Measurements from ENCODE around the gene CHST11. TPM values are rescaled to one million over a fixed set of nuclear protein-coding genes. Genes with fewer than 3 reads are reported as not detected.

Gene CHST11
- total and polyA plus RNA-seq, 7 donors, result 0.60 to 22.8 (median 10.0) TPM

DNA sequence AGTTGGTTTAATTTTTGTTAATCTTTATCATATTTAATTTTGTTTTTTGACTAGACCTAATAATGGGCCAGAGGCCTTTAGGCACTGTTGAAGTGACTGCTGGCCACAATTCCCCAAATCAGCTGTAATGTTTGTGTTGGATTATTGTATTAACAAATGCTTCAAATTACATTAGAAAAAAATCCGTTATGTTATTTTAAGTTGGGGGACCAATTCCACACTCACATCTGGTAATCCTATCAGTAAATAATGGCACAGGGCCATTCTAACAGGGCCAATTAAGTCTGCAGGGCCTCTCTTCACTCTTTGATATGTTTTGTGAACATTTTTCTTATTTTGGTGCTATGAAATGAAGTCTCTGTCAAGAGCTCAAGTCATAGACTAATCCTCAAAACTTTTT is 39.6 kb downstream of the CHST11 start:
- Histone ChIP-seq H3K4me1 (peaks cover 0 to 22% (median 12%) of the 10 kb centered on the region in 4 donors), H3K4me3 (no peak overlapping the region), H3K9me3 (no peaks in the 10 kb centered on the region), H3K27me3 (no peaks in the 10 kb centered on the region), H3K36me3 (no peaks in the 10 kb centered on the region), H3K27ac (no peak overlapping the region)
- 41 to 66% methylated on average over 1 of the region's 1 CpG for WGBS, 2 donors
- intact Hi-C loops (cut with DNase I), result no loop called here
- no peak for TF ChIP-seq POLR2AphosphoS5 (IDR thresholded peaks at IDR 0.05)
- TF ChIP-seq POLR2A (IDR thresholded peaks at IDR 0.05), result no peak
- TF ChIP-seq, protein P1, sequence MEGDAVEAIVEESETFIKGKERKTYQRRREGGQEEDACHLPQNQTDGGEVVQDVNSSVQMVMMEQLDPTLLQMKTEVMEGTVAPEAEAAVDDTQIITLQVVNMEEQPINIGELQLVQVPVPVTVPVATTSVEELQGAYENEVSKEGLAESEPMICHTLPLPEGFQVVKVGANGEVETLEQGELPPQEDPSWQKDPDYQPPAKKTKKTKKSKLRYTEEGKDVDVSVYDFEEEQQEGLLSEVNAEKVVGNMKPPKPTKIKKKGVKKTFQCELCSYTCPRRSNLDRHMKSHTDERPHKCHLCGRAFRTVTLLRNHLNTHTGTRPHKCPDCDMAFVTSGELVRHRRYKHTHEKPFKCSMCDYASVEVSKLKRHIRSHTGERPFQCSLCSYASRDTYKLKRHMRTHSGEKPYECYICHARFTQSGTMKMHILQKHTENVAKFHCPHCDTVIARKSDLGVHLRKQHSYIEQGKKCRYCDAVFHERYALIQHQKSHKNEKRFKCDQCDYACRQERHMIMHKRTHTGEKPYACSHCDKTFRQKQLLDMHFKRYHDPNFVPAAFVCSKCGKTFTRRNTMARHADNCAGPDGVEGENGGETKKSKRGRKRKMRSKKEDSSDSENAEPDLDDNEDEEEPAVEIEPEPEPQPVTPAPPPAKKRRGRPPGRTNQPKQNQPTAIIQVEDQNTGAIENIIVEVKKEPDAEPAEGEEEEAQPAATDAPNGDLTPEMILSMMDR (IDR thresholded peaks at IDR 0.05), result no peak
- TF ChIP-seq EP300 (IDR thresholded peaks at IDR 0.05), result no peak
- no peak for DNase-seq

DNA sequence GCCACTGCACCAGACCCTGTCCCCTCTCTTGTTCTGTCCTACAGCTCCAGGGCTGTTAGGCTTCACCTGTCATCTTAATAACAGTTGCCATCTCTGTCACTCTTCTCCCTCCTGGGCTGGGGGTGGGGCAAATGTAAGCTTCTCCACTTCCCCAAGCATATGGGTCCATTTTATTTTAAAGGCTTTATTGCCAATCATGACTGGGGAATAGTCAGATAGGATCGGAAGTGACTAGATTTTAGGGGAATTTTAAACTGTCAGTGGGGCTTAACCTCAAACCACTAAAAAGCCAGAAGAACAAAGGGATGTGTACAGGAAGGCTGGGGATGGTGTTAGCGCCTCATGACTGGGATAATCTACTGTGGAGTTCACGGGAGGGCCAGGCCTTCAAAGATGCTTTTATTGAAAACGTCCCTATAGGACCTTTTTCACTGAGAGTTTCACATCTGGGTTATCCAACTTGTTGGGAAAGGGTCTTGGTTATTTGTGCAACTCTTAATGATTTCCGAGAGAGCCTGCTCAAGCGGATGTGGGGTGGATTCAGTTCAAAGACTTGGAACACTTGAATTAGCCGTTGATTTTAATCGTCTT is 41.6 kb downstream of the CHST11 start:
- WGBS, 2 donors, result 73 to 84% methylated on average over 8 of the region's 8 CpGs
- H3K27ac ChIP-seq, result no peak overlapping the region
- H3K27me3 ChIP-seq, result no peaks in the 10 kb centered on the region
- no peaks in the 10 kb centered on the region for H3K36me3 ChIP-seq
- no peaks in the 10 kb centered on the region for H3K9me3 ChIP-seq
- DNase-seq, result no peak
- no peak for TF ChIP-seq POLR2A (IDR thresholded peaks at IDR 0.05)
- TF ChIP-seq EP300 (IDR thresholded peaks at IDR 0.05), result no peak
- no peak for TF ChIP-seq POLR2AphosphoS5 (IDR thresholded peaks at IDR 0.05)
- TF ChIP-seq, protein P1 (IDR thresholded peaks at IDR 0.05), result no peak
- H3K4me1 ChIP-seq, result peaks cover 0 to 22% (median 12%) of the 10 kb centered on the region in 4 donors
- intact Hi-C loops (cut with DNase I), result no loop called here
- H3K4me3 ChIP-seq, result no peak overlapping the region

DNA sequence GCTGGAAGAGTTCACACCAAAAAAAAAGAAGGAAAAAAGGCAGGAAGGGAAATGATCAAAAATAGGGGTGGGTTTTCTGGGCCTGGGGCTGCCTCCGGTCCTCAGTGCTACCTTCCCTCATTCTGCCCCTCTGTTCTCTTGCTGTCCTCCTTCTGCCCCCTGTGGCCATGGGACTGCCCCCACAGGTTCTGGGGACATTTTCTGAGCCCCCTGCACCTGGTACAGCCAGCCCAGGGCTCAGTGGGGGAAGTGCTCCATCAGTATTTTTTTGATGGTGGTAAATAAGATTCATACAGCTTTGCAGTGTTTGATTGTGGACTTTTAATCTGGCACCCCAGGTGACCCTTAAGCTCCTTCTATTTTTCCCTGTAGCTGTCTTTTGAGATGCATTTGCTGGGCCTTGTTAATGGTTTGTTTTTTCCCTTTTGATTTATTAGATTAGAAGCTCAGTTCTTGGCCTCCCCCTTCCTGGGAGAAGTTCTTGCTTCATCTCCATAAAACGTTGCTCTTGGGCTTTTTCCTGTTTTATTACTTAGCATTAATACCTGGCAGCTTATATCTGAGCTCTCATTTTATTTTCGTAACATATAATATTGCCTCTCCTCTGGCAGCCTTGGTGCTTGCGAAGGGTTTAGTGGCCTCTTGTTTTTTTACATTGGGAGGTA is 43.1 kb downstream of the CHST11 start:
- WGBS, 2 donors, result 70 to 75% methylated on average over 4 of the region's 4 CpGs
- no peaks in the 10 kb centered on the region for H3K36me3 ChIP-seq
- peak in 2 of 4 donors; percentile 12 to 22 for TF ChIP-seq POLR2AphosphoS5 (IDR thresholded peaks at IDR 0.05)
- TF ChIP-seq EP300 (IDR thresholded peaks at IDR 0.05), result no peak
- no peak overlapping the region for H3K27ac ChIP-seq
- intact Hi-C loops (cut with DNase I), result no loop called here
- H3K4me1 ChIP-seq, result peaks cover 0 to 22% (median 12%) of the 10 kb centered on the region in 4 donors
- no peak for DNase-seq
- no peak overlapping the region for H3K4me3 ChIP-seq
- H3K27me3 ChIP-seq, result no peaks in the 10 kb centered on the region
- H3K9me3 ChIP-seq, result no peaks in the 10 kb centered on the region

DNA sequence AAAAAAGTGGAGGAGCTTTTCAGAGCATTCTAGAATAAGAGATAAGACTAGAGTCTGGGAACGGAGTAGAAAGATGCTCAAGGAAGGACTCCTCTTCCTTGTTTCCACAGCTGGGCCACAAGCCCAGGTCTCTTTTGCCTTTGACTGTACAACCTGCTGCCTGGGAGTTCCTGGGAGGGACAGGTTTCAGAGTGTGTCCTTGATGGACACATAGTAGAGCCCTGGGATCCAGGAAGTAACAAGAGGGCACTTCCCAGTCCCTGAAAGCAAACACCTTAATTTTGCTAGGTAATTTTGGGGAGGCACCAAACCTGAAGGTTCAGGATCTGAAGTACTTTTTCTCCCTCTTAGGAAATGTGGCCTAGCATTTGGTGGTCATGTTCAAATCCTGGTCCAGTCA is 44.4 kb downstream of the CHST11 start:
- Histone ChIP-seq H3K27ac (no peak overlapping the region), H3K4me3 (no peak overlapping the region), H3K36me3 (no peaks in the 10 kb centered on the region), H3K9me3 (no peaks in the 10 kb centered on the region), H3K4me1 (peaks cover 0 to 27% (median 10%) of the 10 kb centered on the region in 4 donors), H3K27me3 (no peaks in the 10 kb centered on the region)
- intact Hi-C loops (cut with DNase I), result no loop called here
- WGBS, 2 donors, result 59 to 88% methylated on average over 1 of the region's 1 CpG
- TF ChIP-seq POLR2AphosphoS5 (IDR thresholded peaks at IDR 0.05), result no peak
- no peak for TF ChIP-seq POLR2A (IDR thresholded peaks at IDR 0.05)
- TF ChIP-seq EP300 (IDR thresholded peaks at IDR 0.05), result no peak
- TF ChIP-seq, protein P1 (IDR thresholded peaks at IDR 0.05), result no peak
- DNase-seq, result no peak

DNA sequence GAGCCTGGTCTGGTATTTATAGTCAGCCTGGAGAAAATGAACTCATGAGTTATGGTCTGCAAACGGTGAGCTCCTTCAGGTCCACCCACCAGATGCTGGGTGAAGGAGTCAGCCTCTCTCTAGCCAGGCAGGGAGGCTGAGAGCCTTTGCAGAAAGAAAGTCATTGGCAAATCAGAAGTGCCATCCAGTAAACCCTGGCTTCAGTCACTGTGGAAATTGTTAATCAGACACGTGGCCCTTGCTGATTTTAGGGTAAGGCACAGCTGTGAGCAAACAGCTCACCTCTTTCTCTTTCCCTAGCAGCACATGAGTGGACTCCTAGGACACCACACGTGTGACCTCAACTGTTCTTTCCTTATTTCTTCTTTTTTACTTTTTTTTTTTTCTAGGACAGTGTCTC is 44.9 kb downstream of the CHST11 start:
- H3K27ac ChIP-seq, result no peak overlapping the region
- no peak for DNase-seq
- intact Hi-C loops (cut with DNase I), result no loop called here
- no peaks in the 10 kb centered on the region for H3K9me3 ChIP-seq
- H3K4me1 ChIP-seq, result peaks cover 0 to 32% (median 10%) of the 10 kb centered on the region in 4 donors
- H3K36me3 ChIP-seq, result no peaks in the 10 kb centered on the region
- no peak overlapping the region for H3K4me3 ChIP-seq
- TF ChIP-seq, protein P1 (IDR thresholded peaks at IDR 0.05), result no peak
- TF ChIP-seq POLR2A (IDR thresholded peaks at IDR 0.05), result no peak
- TF ChIP-seq POLR2AphosphoS5 (IDR thresholded peaks at IDR 0.05), result no peak
- no peak for TF ChIP-seq EP300 (IDR thresholded peaks at IDR 0.05)
- H3K27me3 ChIP-seq, result no peaks in the 10 kb centered on the region
- whole genome bisulfite sequencing, 2 donors, result 69 to 71% methylated on average over 3 of the region's 3 CpGs

All from sigmoid colon (tissue), 7 donors.